Heart right ventricle (tissue), 16 donors: ENCODE measurements around the gene PPFIBP1. TPM values are rescaled to one million over a fixed set of nuclear protein-coding genes. Genes with fewer than 3 reads are reported as not detected.
A peak's percentile ranks its signal among the peaks of the same experiment; 100 is the strongest.

Experiments used
- ATAC-seq, 8 donors: fragments of 200-7000 bp; cut with Tn5 transposase; one replicate each; pipeline ENCODE4 v1.9.1; 2020; ENCODE audit warnings: mild to moderate bottlenecking in 8 of 8, moderate library complexity in 8 of 8, moderate number of reproducible peaks in 1 of 8
- DNase-seq, 2 donors: peaks; one replicate each; pipeline ENCODE4 v3.0.0-alpha.2; 2020
- H3K27ac ChIP-seq, 10 donors: fragments of 200-600 bp; sonication (generic) in 2 of 10; one replicate each; pipeline versions ENCODE4 v1.5.0 to v1.8.0; 2020 to 2022; ENCODE audit warnings: mild to moderate bottlenecking in 3 of 10
- H3K27me3 ChIP-seq, 7 donors: fragments of 200-600 bp; one replicate each; pipeline ENCODE4 v1.8.0; 2021 to 2022; ENCODE audit warnings: mild to moderate bottlenecking in 2 of 7
- H3K36me3 ChIP-seq, 9 donors: fragments of 200-600 bp; sonication (generic) in 1 of 9; one replicate each; pipeline versions ENCODE4 v1.5.0 to v1.8.0; 2020 to 2022; ENCODE audit warnings: mild to moderate bottlenecking in 2 of 9
- H3K4me1 ChIP-seq, 9 donors: fragments of 200-600 bp; sonication (generic) in 1 of 9; one replicate each; pipeline versions ENCODE4 v1.5.0 to v1.8.0; 2020 to 2022; ENCODE audit warnings: mild to moderate bottlenecking in 4 of 9
- H3K4me3 ChIP-seq, 10 donors: fragments of 200-600 bp; sonication (generic) in 2 of 10; one replicate each; pipeline versions ENCODE4 v1.5.0 to v1.8.0; 2020 to 2022; ENCODE audit warnings: mild to moderate bottlenecking in 7 of 10, moderate library complexity in 2 of 10
- H3K9me3 ChIP-seq, 11 donors: fragments of 200-600 bp in 10 of 11; sonication (generic) in 2 of 11; one replicate each; pipeline versions ENCODE4 v1.5.0 to v1.8.0; 2013 to 2022; ENCODE audit warnings: mild to moderate bottlenecking in 2 of 11, control low read depth in 1 of 11, moderate library complexity in 1 of 11
- WGBS, 2 donors: extraction: QIAGEN DNeasy Blood & Tissue Kit; methylation state at CpG; one replicate each; pipeline ENCODE4 v1.1.7; 2013; ENCODE audit warnings: inconsistent platforms in 1 of 2; 5-methylcytosine and 5-hydroxymethylcytosine counted together
- intact Hi-C, 10 donors: fragments of 100-400 bp; cut with DNase I; formaldehyde crosslinking; loops; one replicate each; pipeline versions ENCODE4 v1.11.1 to v1.14.2; 2022
- polyA plus RNA-seq, 2 donors: library from polyadenylated mRNA; stranded (reverse); fragments of 200-250 nt; gene quantifications; one replicate each; pipeline ENCODE4 v1.2.3, GENCODE V29; 2013
- total RNA-seq, 10 donors: library from RNA; stranded (reverse); fragmentation: NEBNext Ultra II Directional in 3 of 10; extraction: Animal tissue kit (Norgen Biotek cat#: 25700) in 3 of 10; gene quantifications; one replicate each; pipeline versions ENCODE4 v1.2.1 to v1.2.4, GENCODE V29; 2021 to 2023
- TF ChIP-seq, protein P1 (sequence below), 9 donors: fragments of 200-600 bp; sonication (generic) in 2 of 9; IDR thresholded peaks; one replicate each; pipeline versions ENCODE4 v1.5.0 to v1.8.0; 2021 to 2022; ENCODE audit warnings: antibody characterized with exemption in 9 of 9, mild to moderate bottlenecking in 5 of 9, moderate library complexity in 1 of 9
- donor health status: Arrhythmogenic right ventricular cardiomyopathy.
- donor health status: ischemic (EF 13 %, LVEDD 7.1; RV severe dilation, severe dysfunction).
- donor health status: healthy with polysubstance abuse.
- donor health status: DM: no; HTN: yes; CAD: no.
- donor health status: DM: no; HTN: no; CAD: no.
- donor health status: ischemic (EF 25% LVEDD 6.9; RV normal size, moderate dysfunction).
- donor health status: ischemic (EF 25% LVEDD 5.7; RV mildly dilated, moderate dysfunction).
- donor health status: healthy.
- donor health status: DM: yes; HTN: yes; CAD: no.
- donor health status: Ischemic cardiomyopathy.
- donor health status: ischemic (EF 35%, LVEDD 5.7; RV mildly dilated, moderate dysfunction).
- donor health status: nonischemic (EF 11% LVEDD 7.7; RV severe dilation, severe dysfunction).
- donor health status: DM: yes; HTN: yes; CAD: no.
- donor health status: PGD.
- donor health status: ischemic (EF 29% LVEDD 5.4; RV normal size, mild dysfunction).
- donor health status: nonischemic (EF 23%, LVEDD 6.1; RV moderate dilation, normal function).

The PPFIBP1 gene
- total and polyA plus RNA-seq, 12 donors: 22.9 to 450 (median 314) TPM

DNA sequence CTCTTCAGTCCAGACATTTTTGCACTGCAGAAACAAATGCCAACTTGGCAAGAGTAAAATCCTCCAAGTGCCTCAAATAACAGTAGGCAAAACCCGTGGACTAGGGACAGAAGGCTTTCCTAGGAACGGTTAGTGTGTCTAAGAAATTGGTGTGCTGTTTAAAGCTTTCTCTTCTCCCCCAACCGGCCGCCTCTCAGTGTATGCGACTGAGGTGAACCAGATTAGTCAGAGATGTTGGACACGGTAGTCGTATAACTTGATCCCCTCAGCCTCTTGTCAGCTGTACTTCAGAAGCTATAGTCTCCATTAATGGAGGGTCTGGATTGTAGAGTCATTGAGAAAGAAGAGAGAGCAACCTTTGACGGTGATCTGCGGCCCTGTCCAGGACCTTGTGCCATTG is 21.7 kb downstream of the PPFIBP1 start:
- peak overlapping the region in 6 of 10 donors; percentile 1 to 63 (median 24) for H3K27ac ChIP-seq
- H3K4me1 ChIP-seq: peaks cover 29 to 91% (median 77%) of the 10 kb centered on the region in 9 donors
- no peaks in the 10 kb centered on the region for H3K27me3 ChIP-seq
- H3K9me3 ChIP-seq: no peaks in the 10 kb centered on the region
- H3K4me3 ChIP-seq: no peak overlapping the region
- TF ChIP-seq, protein P1, sequence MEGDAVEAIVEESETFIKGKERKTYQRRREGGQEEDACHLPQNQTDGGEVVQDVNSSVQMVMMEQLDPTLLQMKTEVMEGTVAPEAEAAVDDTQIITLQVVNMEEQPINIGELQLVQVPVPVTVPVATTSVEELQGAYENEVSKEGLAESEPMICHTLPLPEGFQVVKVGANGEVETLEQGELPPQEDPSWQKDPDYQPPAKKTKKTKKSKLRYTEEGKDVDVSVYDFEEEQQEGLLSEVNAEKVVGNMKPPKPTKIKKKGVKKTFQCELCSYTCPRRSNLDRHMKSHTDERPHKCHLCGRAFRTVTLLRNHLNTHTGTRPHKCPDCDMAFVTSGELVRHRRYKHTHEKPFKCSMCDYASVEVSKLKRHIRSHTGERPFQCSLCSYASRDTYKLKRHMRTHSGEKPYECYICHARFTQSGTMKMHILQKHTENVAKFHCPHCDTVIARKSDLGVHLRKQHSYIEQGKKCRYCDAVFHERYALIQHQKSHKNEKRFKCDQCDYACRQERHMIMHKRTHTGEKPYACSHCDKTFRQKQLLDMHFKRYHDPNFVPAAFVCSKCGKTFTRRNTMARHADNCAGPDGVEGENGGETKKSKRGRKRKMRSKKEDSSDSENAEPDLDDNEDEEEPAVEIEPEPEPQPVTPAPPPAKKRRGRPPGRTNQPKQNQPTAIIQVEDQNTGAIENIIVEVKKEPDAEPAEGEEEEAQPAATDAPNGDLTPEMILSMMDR (IDR thresholded peaks at IDR 0.05): no peak
- intact Hi-C loops: loop anchor here in 2 of 10 donors (2.0 to 5.0 kb wide), 2 partner anchors 15 to 87 kb away; no protein-coding TSS in a partner anchor
- ATAC-seq (no peak), DNase-seq (no peak)
- H3K36me3 ChIP-seq: no peaks in the 10 kb centered on the region
- WGBS, 2 donors: 55 to 64% methylated on average over 9 of the region's 9 CpGs

DNA sequence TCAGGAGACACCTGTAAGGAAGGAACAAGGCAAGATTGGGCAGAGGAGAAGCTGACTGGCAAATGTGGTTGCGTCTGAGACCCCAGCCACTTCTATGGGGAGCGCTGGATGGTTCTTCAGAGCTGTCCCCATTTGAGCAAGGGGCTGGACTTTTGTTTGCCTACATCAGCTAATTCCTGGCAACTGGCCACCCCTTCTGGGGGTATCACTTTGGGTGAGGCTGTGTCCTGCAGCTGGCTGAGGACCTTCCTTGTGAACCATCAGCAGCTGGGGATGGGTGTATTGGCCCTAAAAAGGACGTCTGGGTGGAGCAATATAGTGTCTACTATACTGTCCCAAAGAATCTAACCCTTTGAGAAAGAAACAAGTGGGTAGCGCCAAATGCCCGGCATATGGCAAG is 23.6 kb downstream of the PPFIBP1 start:
- WGBS, 2 donors: 88 to 92% methylated on average over 5 of the region's 5 CpGs
- DNase-seq: no peak
- Histone ChIP-seq H3K9me3 (no peaks in the 10 kb centered on the region), H3K4me3 (no peak overlapping the region), H3K4me1 (peaks cover 25 to 91% (median 77%) of the 10 kb centered on the region in 9 donors), H3K27ac (peak overlapping the region in 8 of 10 donors; percentile 1 to 96 (median 80)), H3K36me3 (no peaks in the 10 kb centered on the region), H3K27me3 (no peaks in the 10 kb centered on the region)
- TF ChIP-seq, protein P1 (IDR thresholded peaks at IDR 0.05): no peak
- intact Hi-C loops: loop anchor here in 1 of 10 donors (5.0 kb wide), 1 partner anchor 85 kb away; no protein-coding TSS in a partner anchor
- no peak for ATAC-seq

DNA sequence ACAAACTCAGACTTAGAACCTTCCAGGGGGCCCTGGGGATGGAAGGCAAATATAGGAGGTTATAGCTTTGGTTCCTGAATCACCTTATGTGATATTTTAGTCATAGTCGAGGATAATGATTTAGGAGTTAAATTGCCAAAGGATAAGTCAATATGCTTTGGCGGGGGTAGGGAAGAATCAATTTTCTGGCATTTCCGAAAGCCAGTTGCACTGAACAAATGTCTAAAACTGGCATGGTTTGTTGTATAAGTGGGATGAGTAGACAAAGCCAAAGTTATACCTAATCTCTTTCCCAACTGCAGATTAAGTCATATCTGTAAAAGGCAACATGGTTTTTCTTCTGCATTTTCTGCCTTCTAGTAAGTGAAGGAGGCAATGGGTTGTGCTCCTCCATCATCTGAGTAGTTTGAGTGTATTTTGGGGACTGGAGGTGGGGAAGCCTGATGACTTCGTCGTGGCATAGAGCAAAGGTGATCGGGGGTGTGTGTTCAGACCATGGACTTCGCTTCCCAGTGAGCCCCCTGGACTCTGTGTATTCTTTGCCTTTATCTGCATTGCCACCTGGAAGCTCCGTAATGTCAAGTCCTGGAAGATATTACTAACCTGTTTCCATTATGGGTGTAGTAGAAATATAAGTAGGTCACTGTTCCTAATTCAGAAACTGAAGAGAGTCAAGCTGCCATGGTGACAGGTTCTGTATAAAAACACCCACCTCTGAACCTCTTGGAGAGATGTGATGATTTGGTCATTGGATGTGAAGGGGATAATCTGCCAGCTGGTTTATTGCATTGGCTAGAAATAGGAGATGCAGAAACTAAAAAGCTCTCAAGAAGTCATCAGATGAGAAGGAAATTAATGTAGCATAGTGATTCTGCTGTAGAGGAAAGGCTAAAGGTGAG is 24.5 kb downstream of the PPFIBP1 start:
- DNase-seq: no peak
- intact Hi-C loops: loop anchor here in 1 of 10 donors (5.0 kb wide), 1 partner anchor 84 kb away; no protein-coding TSS in a partner anchor

DNA sequence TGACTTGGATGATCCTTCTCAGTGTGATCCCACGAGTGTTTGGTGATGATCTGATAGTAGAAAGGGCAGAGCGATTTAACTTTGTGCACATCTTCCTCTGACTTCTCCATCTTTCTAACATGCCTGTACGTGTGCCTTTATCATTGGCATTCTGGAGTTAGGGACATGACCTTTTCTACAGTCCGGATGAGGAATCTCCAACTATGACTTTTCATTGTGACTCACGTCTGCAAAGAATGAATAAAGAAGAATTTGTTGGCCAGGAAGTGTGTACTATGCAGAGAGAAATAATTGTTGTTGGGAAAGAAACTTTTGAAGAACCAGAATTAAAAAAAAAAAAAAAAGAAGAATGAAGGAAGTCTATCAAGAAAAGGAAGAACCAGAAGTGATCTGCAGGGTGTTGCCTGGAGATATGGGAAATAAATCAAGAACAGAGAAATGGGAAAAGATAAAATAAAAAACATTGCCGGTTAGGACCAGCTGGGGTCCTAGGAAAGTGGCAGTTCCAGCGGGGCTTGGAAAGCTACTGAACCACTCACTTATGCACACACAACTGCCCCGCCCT is 25.3 kb downstream of the PPFIBP1 start:
- DNase-seq (no peak), ATAC-seq (peak; percentile 27 to 65 (median 37))
- intact Hi-C loops: loop anchor here in 1 of 10 donors (5.0 kb wide), 1 partner anchor 83 kb away; no protein-coding TSS in a partner anchor
- no peaks in the 10 kb centered on the region for H3K27me3 ChIP-seq
- peak overlapping the region in 4 of 10 donors; percentile 2 to 30 (median 17) for H3K4me3 ChIP-seq
- no peaks in the 10 kb centered on the region for H3K9me3 ChIP-seq
- H3K36me3 ChIP-seq: no peaks in the 10 kb centered on the region
- H3K27ac ChIP-seq: peak overlapping the region; percentile 65 to 96 (median 83)
- WGBS, 2 donors: 17 to 20% methylated on average over 8 of the region's 8 CpGs
- TF ChIP-seq, protein P1 (IDR thresholded peaks at IDR 0.05): no peak
- peaks cover 30 to 93% (median 87%) of the 10 kb centered on the region in 9 donors for H3K4me1 ChIP-seq

More for the DNA sequence above, 24.5 kb downstream of the PPFIBP1 start:
- Histone ChIP-seq H3K4me3 (peak overlapping the region in 1 of 10 donors; percentile 30), H3K27ac (peak overlapping the region in 9 of 10 donors; percentile 65 to 96 (median 82)), H3K9me3 (no peaks in the 10 kb centered on the region), H3K27me3 (no peaks in the 10 kb centered on the region), H3K36me3 (no peaks in the 10 kb centered on the region), H3K4me1 (peaks cover 25 to 91% (median 80%) of the 10 kb centered on the region in 9 donors)
- no peak for ATAC-seq
- 87 to 89% methylated on average over 8 of the region's 8 CpGs for WGBS, 2 donors
- TF ChIP-seq, protein P1 (IDR thresholded peaks at IDR 0.05): no peak
